NOMO-1 (cell line): ENCODE measurements around the gene STYXL2.

Experiments used
- DNase-seq, 2 experiments: peaks; one replicate each; lab custom pipeline; 2025; ENCODE audit not compliant: unreplicated experiment in 2 of 2; lab: John Stamatoyannopoulos, UW

STYXL2 gene

GRCh38 chr1:167093846-167094516 is at the start of gene STYXL2:
STYXL2 (plus strand) TSS chr1:167094075; CDS start chr1:167094850, 775 bp downstream.
- DNase-seq = no peak

- DNase-seq = no peak
Observed at GRCh38 chr1:167051907-167052306, 42.0 kb upstream of the STYXL2 start.

- DNase-seq = no peak
Observed at GRCh38 chr1:167052389-167052788, 41.5 kb upstream of the STYXL2 start.

GRCh38 chr1:167054531-167054930 is 39.3 kb upstream of the STYXL2 start:
- no peak for DNase-seq

- DNase-seq = no peak
Observed at GRCh38 chr1:167054946-167055630, 38.8 kb upstream of the STYXL2 start.

- no peak for DNase-seq
Observed at GRCh38 chr1:167056529-167057231, 37.2 kb upstream of the STYXL2 start.

GRCh38 chr1:167057241-167057688 is 36.6 kb upstream of the STYXL2 start:
- peak; percentile 7 to 8 for DNase-seq

- peak in 1 of 2 experiments; percentile 11 for DNase-seq
Observed at GRCh38 chr1:167059045-167059808, 34.6 kb upstream of the STYXL2 start.

GRCh38 chr1:167059809-167060107 is 34.1 kb upstream of the STYXL2 start:
- no peak for DNase-seq

- DNase-seq = no peak
Observed at GRCh38 chr1:167060141-167061072, 33.5 kb upstream of the STYXL2 start.

GRCh38 chr1:167061073-167061464 is 32.8 kb upstream of the STYXL2 start:
- DNase-seq = no peak

- no peak for DNase-seq
Observed at GRCh38 chr1:167064621-167065020, 29.3 kb upstream of the STYXL2 start.

- DNase-seq = no peak
Observed at GRCh38 chr1:167065471-167065870, 28.4 kb upstream of the STYXL2 start.

GRCh38 chr1:167066333-167067122 is 27.3 kb upstream of the STYXL2 start:
- peak; percentile 42 to 50 for DNase-seq

GRCh38 chr1:167067904-167068303 is 26.0 kb upstream of the STYXL2 start:
- no peak for DNase-seq

- DNase-seq = no peak
Observed at GRCh38 chr1:167068761-167069160, 25.1 kb upstream of the STYXL2 start.

GRCh38 chr1:167071286-167071685 is 22.6 kb upstream of the STYXL2 start:
- DNase-seq = no peak

- no peak for DNase-seq
Observed at GRCh38 chr1:167076136-167076710, 17.7 kb upstream of the STYXL2 start.
